A549 (cell line): ENCODE measurements around the gene EXOC7. TPM values are rescaled to one million over a fixed set of nuclear protein-coding genes. Genes with fewer than 3 reads are reported as not detected.

Source experiments
- ATAC-seq, 2 experiments: fragments of 200-7000 bp in 1 of 2; fragments of >200 bp in 1 of 2; cut with Nextera tagmentation in 1 of 2; cut with Tn5 transposase in 1 of 2; 3 replicates each; pipeline versions ENCODE4 v1.8.0 to v1.9.1; 2018 to 2020; ENCODE audit warnings: mild to moderate bottlenecking in 1 of 2, moderate library complexity in 1 of 2
- CTCF ChIA-PET: fragments of 300-600 bp; sonication (Branson Sonifier 250); formaldehyde crosslinking; extraction: SDS; loops from one replicate; lab custom pipeline; 2021; ENCODE audit warnings: antibody characterized with exemption, inconsistent platforms; lab: Yijun Ruan, JAX
- POLR2A ChIA-PET: fragments of 350-600 bp; formaldehyde crosslinking; extraction: SDS; loops from one replicate; lab custom pipeline; 2021; ENCODE audit warnings: antibody characterized with exemption, inconsistent platforms; lab: Yijun Ruan, JAX
- DNase-seq, 2 experiments: peaks; one replicate each; pipeline versions ENCODE4 v3.0.0 to v3.0.0-alpha.2; 2011 to 2016; ENCODE audit warnings: low read depth in 1 of 2, low spot score in 1 of 2
- FAIRE-seq: peaks from 2 replicates; lab custom pipeline; 2011; peaks lifted over from hg19 to GRCh38; lab: Jason Lieb, UNC
- H3K27ac ChIP-seq, 2 experiments: fragments of >200 bp; sonication (Bioruptor Twin); formaldehyde crosslinking; 3 replicates each; pipeline ENCODE4 v1.5.1; 2016 to 2017
- H3K4me1 ChIP-seq: fragments of >200 bp; sonication (Bioruptor Twin); formaldehyde crosslinking; 3 replicates; pipeline ENCODE4 v1.6.1; 2016
- H3K4me2 ChIP-seq: fragments of >200 bp; sonication (Bioruptor Twin); formaldehyde crosslinking; 3 replicates; pipeline ENCODE4 v1.6.1; 2016
- H3K4me3 ChIP-seq: fragments of >200 bp; sonication (Bioruptor Twin); formaldehyde crosslinking; 3 replicates; pipeline ENCODE4 v1.5.1; 2016
- H3K9me3 ChIP-seq: fragments of >200 bp; sonication (Bioruptor Twin); formaldehyde crosslinking; 3 replicates; pipeline ENCODE4 v1.6.1; 2016
- CBX8 ChIP-seq: fragments of 200-600 bp; sonication (generic); IDR thresholded peaks from 2 replicates; pipeline ENCODE4 v1.6.1; 2016
- CEBPB ChIP-seq, 2 experiments: fragments of >200 bp in 1 of 2; sonication (Bioruptor Twin) in 1 of 2; formaldehyde crosslinking in 1 of 2; IDR thresholded peaks; 2 replicates each; pipeline ENCODE4 v1.6.1; 2012 to 2016
- CHD4 ChIP-seq: fragments of 200-600 bp; sonication (generic); IDR thresholded peaks from 2 replicates; pipeline ENCODE4 v1.6.1; 2016; ENCODE audit warnings: antibody characterized with exemption, mild to moderate bottlenecking, borderline replicate concordance
- EHF ChIP-seq: fragments of 250-450 bp; sonication (Bioruptor Pico); IDR thresholded peaks from 2 replicates; pipeline ENCODE4 v1.5.0; 2020; ENCODE audit warnings: mild to moderate bottlenecking
- EP300 ChIP-seq, 2 experiments: fragments of >200 bp; sonication (Bioruptor Twin); formaldehyde crosslinking; IDR thresholded peaks; 2 replicates in 1 of 2; 3 replicates in 1 of 2; pipeline ENCODE4 v1.6.1; 2016 to 2017
- ESRRA ChIP-seq: fragments of 150-350 bp; IDR thresholded peaks from 2 replicates; pipeline ENCODE4 v1.6.1; 2014; ENCODE audit warnings: mild to moderate bottlenecking, low read length, borderline replicate concordance
- FOSL2 ChIP-seq, 2 experiments: fragments of 450-650 bp in 1 of 2; fragments of >200 bp in 1 of 2; sonication (Bioruptor Twin) in 1 of 2; formaldehyde crosslinking; IDR thresholded peaks; 2 replicates each; pipeline versions ENCODE4 v1.5.0 to v1.6.1; 2016 to 2020; ENCODE audit warnings: mild to moderate bottlenecking in 1 of 2, moderate library complexity in 1 of 2
- HDAC2 ChIP-seq: fragments of 200-600 bp; sonication (generic); IDR thresholded peaks from 2 replicates; pipeline ENCODE4 v1.6.1; 2016
- HOXA7 ChIP-seq: fragments of 250-450 bp; sonication (Bioruptor Pico); IDR thresholded peaks from 2 replicates; pipeline ENCODE4 v1.5.0; 2020; ENCODE audit warnings: mild to moderate bottlenecking, moderate library complexity
- HOXB13 ChIP-seq: fragments of 250-450 bp; sonication (Bioruptor Pico); IDR thresholded peaks from 2 replicates; pipeline ENCODE4 v1.5.0; 2020; ENCODE audit warnings: low read depth, mild to moderate bottlenecking, moderate library complexity
- JUN ChIP-seq, 2 experiments: fragments of >200 bp; sonication (Bioruptor Twin); formaldehyde crosslinking; IDR thresholded peaks; 2 replicates in 1 of 2; 3 replicates in 1 of 2; pipeline ENCODE4 v1.6.1; 2016 to 2017
- KDM1A ChIP-seq: fragments of 200-600 bp; sonication (generic); IDR thresholded peaks from 2 replicates; pipeline ENCODE4 v1.6.1; 2016; ENCODE audit warnings: low read depth, mild to moderate bottlenecking
- KDM5A ChIP-seq: fragments of 200-600 bp; sonication (generic); IDR thresholded peaks from 2 replicates; pipeline ENCODE4 v1.6.1; 2016; ENCODE audit warnings: antibody characterized with exemption, mild to moderate bottlenecking
- NFE2L2 ChIP-seq: fragments of 150-350 bp; conservative IDR thresholded peaks from 2 replicates; pipeline ENCODE4 v1.6.1; 2014; ENCODE audit warnings: low read length
- NPAS2 ChIP-seq: fragments of 250-450 bp; sonication (Bioruptor Pico); IDR thresholded peaks from 2 replicates; pipeline ENCODE4 v1.8.0; 2022; ENCODE audit warnings: mild to moderate bottlenecking, moderate library complexity, borderline replicate concordance
- POLR2AphosphoS2 ChIP-seq: conservative IDR thresholded peaks from 2 replicates; pipeline ENCODE4 v1.6.1; 2012; ENCODE audit warnings: low read length, improper control_type of control experiment, inconsistent platforms
- RFX5 ChIP-seq: fragments of 450-650 bp; IDR thresholded peaks from 2 replicates; pipeline ENCODE4 v1.7.1; 2014; ENCODE audit warnings: antibody characterized with exemption, mild to moderate bottlenecking, moderate library complexity
- RNF2 ChIP-seq: fragments of 200-600 bp; sonication (generic); IDR thresholded peaks from 2 replicates; pipeline ENCODE4 v1.6.1; 2016; ENCODE audit warnings: low read depth, mild to moderate bottlenecking, antibody characterized with exemption, moderate library complexity, borderline replicate concordance
- SMC3 ChIP-seq: fragments of >200 bp; sonication (Bioruptor Twin); formaldehyde crosslinking; IDR thresholded peaks from 3 replicates; pipeline ENCODE4 v1.6.1; 2018; ENCODE audit warnings: inconsistent platforms
- SREBF2 ChIP-seq: fragments of 450-650 bp; IDR thresholded peaks from 2 replicates; pipeline ENCODE4 v1.6.1; 2014; ENCODE audit warnings: mild to moderate bottlenecking, moderate library complexity
- ZC3H11A ChIP-seq: fragments of 450-650 bp; IDR thresholded peaks from 2 replicates; pipeline ENCODE4 v1.6.1; 2014; ENCODE audit warnings: antibody characterized with exemption, mild to moderate bottlenecking
- ZFP36 ChIP-seq: fragments of 450-650 bp; IDR thresholded peaks from 2 replicates; pipeline ENCODE4 v1.6.1; 2014; ENCODE audit warnings: borderline replicate concordance; ENCODE audit not compliant: partially characterized antibody
- whole genome bisulfite sequencing: methylation state at CpG from one replicate; pipeline ENCODE4 v1.1.6; 2017; ENCODE audit errors: missing lambda C conversion rate; 5-methylcytosine and 5-hydroxymethylcytosine counted together
- polyA plus RNA-seq, 4 experiments: library from polyadenylated mRNA; depleted of rRNA in 3 of 4; stranded (reverse); fragments of >200 nt; fragmentation: RNase III in 1 of 4; extraction: RNeasy Plus Mini Kit Qiagen cat#74134 plus additional on column Dnase treatment in 1 of 4; gene quantifications; 2 replicates in 3 of 4; 3 replicates in 1 of 4; pipeline ENCODE4 v1.2.3, GENCODE V29; 2011 to 2017
- TF ChIP-seq, protein P1 (sequence below): fragments of 250-450 bp; sonication (Bioruptor Pico); IDR thresholded peaks from 2 replicates; pipeline ENCODE4 v1.5.0; 2020; ENCODE audit warnings: low read depth, mild to moderate bottlenecking, moderate library complexity
- TF ChIP-seq, protein P2 (sequence below): IDR thresholded peaks from 2 replicates; pipeline ENCODE4 v1.6.1; 2012
- TF ChIP-seq, protein P3 (sequence below): fragments of 200-600 bp; sonication (generic); IDR thresholded peaks from 2 replicates; pipeline ENCODE4 v1.6.1; 2016; ENCODE audit warnings: antibody characterized with exemption, mild to moderate bottlenecking, moderate library complexity
- TF ChIP-seq, protein P4 (sequence below): fragments of 450-650 bp; IDR thresholded peaks from 2 replicates; pipeline ENCODE4 v1.6.1; 2014; ENCODE audit warnings: antibody characterized with exemption
- TF ChIP-seq, protein P5 (sequence below): fragments of >200 bp; sonication (Bioruptor Twin); formaldehyde crosslinking; IDR thresholded peaks from 2 replicates; pipeline ENCODE4 v1.6.1; 2016
- TF ChIP-seq, protein P6 (sequence below): fragments of >200 bp; sonication (Bioruptor Twin); formaldehyde crosslinking; IDR thresholded peaks from 3 replicates; pipeline ENCODE4 v1.5.1; 2016

The EXOC7 gene
- polyA plus RNA-seq, 2 of the 4 experiments (the other 2 are of a cell fraction): 64.5 to 72.3 TPM

DNA sequence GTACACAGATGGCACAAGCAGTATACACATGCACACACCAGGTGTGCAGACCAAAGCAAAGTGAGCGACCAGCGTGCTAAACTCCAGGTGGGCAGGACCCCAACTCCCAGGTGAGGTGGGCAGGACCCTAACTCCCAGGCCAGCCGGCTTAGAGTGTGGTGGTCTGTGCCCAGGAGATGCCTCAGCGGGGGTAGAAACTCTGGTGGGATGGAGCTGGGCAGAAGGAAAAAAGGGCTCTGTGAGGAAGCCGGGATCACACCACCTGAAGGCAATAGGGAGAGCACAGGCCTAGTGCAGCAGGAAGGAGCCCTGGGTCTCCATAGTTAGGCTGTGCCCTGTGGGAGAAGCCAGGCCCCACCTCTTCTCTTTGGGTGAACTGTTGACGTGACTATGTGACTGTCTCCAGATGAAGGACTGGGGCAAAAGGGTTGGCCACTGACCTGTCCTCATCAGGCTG lies 39.0 kb upstream of the EXOC7 start:
- no peak for DNase-seq
- Histone ChIP-seq H3K9me3 (no peaks in the 10 kb centered on the region), H3K27ac (no peak overlapping the region), H3K4me3 (no peak overlapping the region), H3K4me2 (no peak overlapping the region), H3K4me1 (peaks cover 26% of the 10 kb centered on the region)
- POLR2A ChIA-PET: no interaction called here
- CTCF ChIA-PET: interaction anchor here (0.6 to 21.1 kb wide), 15 partner anchors 8 to 255 kb away, joined by 3 to 206 read pairs (median 4); no protein-coding TSS in a partner anchor
- no peak for FAIRE-seq
- WGBS: 90% methylated on average over 6 of the region's 6 CpGs
- TF ChIP-seq, protein P1, sequence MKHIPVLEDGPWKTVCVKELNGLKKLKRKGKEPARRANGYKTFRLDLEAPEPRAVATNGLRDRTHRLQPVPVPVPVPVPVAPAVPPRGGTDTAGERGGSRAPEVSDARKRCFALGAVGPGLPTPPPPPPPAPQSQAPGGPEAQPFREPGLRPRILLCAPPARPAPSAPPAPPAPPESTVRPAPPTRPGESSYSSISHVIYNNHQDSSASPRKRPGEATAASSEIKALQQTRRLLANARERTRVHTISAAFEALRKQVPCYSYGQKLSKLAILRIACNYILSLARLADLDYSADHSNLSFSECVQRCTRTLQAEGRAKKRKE (CRISPR knock-in tag): no peak
- no peak for TF ChIP-seq EP300 (IDR thresholded peaks at IDR 0.05)
- TF ChIP-seq JUN (IDR thresholded peaks at IDR 0.05): no peak
- TF ChIP-seq SREBF2: no peak
- TF ChIP-seq NPAS2 (CRISPR knock-in tag): no peak
- no peak for TF ChIP-seq RFX5
- TF ChIP-seq, protein P2, sequence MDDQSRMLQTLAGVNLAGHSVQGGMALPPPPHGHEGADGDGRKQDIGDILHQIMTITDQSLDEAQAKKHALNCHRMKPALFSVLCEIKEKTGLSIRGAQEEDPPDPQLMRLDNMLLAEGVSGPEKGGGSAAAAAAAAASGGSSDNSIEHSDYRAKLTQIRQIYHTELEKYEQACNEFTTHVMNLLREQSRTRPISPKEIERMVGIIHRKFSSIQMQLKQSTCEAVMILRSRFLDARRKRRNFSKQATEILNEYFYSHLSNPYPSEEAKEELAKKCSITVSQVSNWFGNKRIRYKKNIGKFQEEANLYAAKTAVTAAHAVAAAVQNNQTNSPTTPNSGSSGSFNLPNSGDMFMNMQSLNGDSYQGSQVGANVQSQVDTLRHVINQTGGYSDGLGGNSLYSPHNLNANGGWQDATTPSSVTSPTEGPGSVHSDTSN: no peak
- TF ChIP-seq, protein P3, sequence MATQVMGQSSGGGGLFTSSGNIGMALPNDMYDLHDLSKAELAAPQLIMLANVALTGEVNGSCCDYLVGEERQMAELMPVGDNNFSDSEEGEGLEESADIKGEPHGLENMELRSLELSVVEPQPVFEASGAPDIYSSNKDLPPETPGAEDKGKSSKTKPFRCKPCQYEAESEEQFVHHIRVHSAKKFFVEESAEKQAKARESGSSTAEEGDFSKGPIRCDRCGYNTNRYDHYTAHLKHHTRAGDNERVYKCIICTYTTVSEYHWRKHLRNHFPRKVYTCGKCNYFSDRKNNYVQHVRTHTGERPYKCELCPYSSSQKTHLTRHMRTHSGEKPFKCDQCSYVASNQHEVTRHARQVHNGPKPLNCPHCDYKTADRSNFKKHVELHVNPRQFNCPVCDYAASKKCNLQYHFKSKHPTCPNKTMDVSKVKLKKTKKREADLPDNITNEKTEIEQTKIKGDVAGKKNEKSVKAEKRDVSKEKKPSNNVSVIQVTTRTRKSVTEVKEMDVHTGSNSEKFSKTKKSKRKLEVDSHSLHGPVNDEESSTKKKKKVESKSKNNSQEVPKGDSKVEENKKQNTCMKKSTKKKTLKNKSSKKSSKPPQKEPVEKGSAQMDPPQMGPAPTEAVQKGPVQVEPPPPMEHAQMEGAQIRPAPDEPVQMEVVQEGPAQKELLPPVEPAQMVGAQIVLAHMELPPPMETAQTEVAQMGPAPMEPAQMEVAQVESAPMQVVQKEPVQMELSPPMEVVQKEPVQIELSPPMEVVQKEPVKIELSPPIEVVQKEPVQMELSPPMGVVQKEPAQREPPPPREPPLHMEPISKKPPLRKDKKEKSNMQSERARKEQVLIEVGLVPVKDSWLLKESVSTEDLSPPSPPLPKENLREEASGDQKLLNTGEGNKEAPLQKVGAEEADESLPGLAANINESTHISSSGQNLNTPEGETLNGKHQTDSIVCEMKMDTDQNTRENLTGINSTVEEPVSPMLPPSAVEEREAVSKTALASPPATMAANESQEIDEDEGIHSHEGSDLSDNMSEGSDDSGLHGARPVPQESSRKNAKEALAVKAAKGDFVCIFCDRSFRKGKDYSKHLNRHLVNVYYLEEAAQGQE: no peak
- no peak for TF ChIP-seq KDM1A
- no peak for TF ChIP-seq HOXB13
- TF ChIP-seq EHF (CRISPR knock-in tag): no peak
- TF ChIP-seq RNF2: no peak
- TF ChIP-seq FOSL2 (IDR thresholded peaks at IDR 0.05): no peak
- no peak for TF ChIP-seq FOSL2 (CRISPR knock-in tag; IDR thresholded peaks at IDR 0.05)
- TF ChIP-seq ZC3H11A: no peak
- no peak for TF ChIP-seq CEBPB (IDR thresholded peaks at IDR 0.05)
- TF ChIP-seq SMC3: no peak
- TF ChIP-seq, protein P4, sequence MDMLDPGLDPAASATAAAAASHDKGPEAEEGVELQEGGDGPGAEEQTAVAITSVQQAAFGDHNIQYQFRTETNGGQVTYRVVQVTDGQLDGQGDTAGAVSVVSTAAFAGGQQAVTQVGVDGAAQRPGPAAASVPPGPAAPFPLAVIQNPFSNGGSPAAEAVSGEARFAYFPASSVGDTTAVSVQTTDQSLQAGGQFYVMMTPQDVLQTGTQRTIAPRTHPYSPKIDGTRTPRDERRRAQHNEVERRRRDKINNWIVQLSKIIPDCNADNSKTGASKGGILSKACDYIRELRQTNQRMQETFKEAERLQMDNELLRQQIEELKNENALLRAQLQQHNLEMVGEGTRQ: no peak
- no peak for TF ChIP-seq CHD4
- no peak for ATAC-seq

DNA sequence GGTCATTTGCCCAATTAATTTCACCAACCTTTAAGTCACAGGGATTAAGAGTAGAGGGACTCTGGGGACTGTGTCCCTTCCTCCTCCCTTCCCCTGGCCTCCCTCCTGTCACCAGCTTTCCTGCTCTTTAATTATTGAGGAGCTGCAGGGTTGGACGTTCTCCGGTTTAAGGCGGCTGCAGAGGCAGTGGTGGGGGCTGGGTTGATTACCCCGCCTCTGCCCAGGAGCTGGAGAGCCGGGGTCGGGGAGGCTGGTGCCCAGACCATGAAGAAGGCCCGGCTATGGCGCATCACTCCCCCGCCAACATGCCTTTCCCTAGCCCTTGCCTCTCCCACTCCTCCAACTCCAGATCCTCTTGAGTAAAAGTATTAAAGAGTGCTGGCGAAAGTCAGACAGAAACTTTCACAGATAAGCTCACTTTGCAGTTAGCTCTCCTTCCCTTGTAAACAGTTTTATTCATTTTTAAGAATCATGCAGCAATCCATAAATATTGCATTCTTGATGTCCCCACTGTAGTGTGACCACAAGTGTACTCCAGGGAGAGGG lies 38.5 kb upstream of the EXOC7 start:
- no peaks in the 10 kb centered on the region for H3K9me3 ChIP-seq
- no peak for ATAC-seq
- ChIA-PET POLR2A (no interaction called here), CTCF (interaction anchor here (0.6 to 21.1 kb wide), 12 partner anchors 9 to 381 kb away, joined by 3 to 206 read pairs (median 4); no protein-coding TSS in a partner anchor)
- no peak for DNase-seq
- H3K4me2 ChIP-seq: no peak overlapping the region; the same call in 2 of the 3 replicates
- WGBS: 84% methylated on average over 9 of the region's 10 CpGs
- no peak for FAIRE-seq
- no peak overlapping the region for H3K4me3 ChIP-seq
- peaks cover 28% of the 10 kb centered on the region for H3K4me1 ChIP-seq
- H3K27ac ChIP-seq: no peak overlapping the region
- TF ChIP-seq, protein P1 (CRISPR knock-in tag): no peak
- TF ChIP-seq ZC3H11A: no peak
- TF ChIP-seq, protein P5, sequence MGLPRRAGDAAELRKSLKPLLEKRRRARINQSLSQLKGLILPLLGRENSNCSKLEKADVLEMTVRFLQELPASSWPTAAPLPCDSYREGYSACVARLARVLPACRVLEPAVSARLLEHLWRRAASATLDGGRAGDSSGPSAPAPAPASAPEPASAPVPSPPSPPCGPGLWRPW: no peak
- TF ChIP-seq ESRRA: no peak
- no peak for TF ChIP-seq KDM5A
- TF ChIP-seq HDAC2: no peak
- no peak for TF ChIP-seq ZFP36
- TF ChIP-seq CBX8: no peak
- TF ChIP-seq RNF2: no peak
- no peak for TF ChIP-seq POLR2AphosphoS2
- no peak for TF ChIP-seq HOXA7 (CRISPR knock-in tag)
- TF ChIP-seq NFE2L2: no peak
- TF ChIP-seq, protein P6, sequence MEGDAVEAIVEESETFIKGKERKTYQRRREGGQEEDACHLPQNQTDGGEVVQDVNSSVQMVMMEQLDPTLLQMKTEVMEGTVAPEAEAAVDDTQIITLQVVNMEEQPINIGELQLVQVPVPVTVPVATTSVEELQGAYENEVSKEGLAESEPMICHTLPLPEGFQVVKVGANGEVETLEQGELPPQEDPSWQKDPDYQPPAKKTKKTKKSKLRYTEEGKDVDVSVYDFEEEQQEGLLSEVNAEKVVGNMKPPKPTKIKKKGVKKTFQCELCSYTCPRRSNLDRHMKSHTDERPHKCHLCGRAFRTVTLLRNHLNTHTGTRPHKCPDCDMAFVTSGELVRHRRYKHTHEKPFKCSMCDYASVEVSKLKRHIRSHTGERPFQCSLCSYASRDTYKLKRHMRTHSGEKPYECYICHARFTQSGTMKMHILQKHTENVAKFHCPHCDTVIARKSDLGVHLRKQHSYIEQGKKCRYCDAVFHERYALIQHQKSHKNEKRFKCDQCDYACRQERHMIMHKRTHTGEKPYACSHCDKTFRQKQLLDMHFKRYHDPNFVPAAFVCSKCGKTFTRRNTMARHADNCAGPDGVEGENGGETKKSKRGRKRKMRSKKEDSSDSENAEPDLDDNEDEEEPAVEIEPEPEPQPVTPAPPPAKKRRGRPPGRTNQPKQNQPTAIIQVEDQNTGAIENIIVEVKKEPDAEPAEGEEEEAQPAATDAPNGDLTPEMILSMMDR: no peak
